ENCODE results near the gene MLN.

MLN gene

GRCh38 chr6:33776186-33776585, 27.6 kb downstream of the MLN start:
- H3K27me3 ChIP-seq (ENCODE audit: insufficient read depth, low read length), result no peaks in the 10 kb centered on the region
- H3K79me2 ChIP-seq (ENCODE audit: insufficient read depth, low read length), result no peaks in the 10 kb centered on the region
- no peaks in the 10 kb centered on the region for H3K9me3 ChIP-seq (ENCODE audit: low read length)
- no peaks in the 10 kb centered on the region for H4K20me1 ChIP-seq (ENCODE audit: insufficient read depth, low read length)
- no peaks in the 10 kb centered on the region for H3K4me1 ChIP-seq (ENCODE audit: insufficient read depth, low read length, severe bottlenecking)
- no peak overlapping the region for H3K9ac ChIP-seq (ENCODE audit: low read length)
- no peak overlapping the region for H3K4me2 ChIP-seq (ENCODE audit: low read length)
- H3K36me3 ChIP-seq (ENCODE audit: insufficient read depth, low read length), result peaks cover 90% of the 10 kb centered on the region
- H2AFZ ChIP-seq (ENCODE audit: low read length), result no peak overlapping the region
- H3F3A ChIP-seq (ENCODE audit: insufficient read depth, low read length), result no peaks in the 10 kb centered on the region
- no peaks in the 10 kb centered on the region for H3K9me2 ChIP-seq (ENCODE audit: low read depth, low read length)
- no peak for TF ChIP-seq EZH2 (IDR thresholded peaks at IDR 0.05; ENCODE audit: borderline replicate concordance, low read length)
- TF ChIP-seq, protein P1, sequence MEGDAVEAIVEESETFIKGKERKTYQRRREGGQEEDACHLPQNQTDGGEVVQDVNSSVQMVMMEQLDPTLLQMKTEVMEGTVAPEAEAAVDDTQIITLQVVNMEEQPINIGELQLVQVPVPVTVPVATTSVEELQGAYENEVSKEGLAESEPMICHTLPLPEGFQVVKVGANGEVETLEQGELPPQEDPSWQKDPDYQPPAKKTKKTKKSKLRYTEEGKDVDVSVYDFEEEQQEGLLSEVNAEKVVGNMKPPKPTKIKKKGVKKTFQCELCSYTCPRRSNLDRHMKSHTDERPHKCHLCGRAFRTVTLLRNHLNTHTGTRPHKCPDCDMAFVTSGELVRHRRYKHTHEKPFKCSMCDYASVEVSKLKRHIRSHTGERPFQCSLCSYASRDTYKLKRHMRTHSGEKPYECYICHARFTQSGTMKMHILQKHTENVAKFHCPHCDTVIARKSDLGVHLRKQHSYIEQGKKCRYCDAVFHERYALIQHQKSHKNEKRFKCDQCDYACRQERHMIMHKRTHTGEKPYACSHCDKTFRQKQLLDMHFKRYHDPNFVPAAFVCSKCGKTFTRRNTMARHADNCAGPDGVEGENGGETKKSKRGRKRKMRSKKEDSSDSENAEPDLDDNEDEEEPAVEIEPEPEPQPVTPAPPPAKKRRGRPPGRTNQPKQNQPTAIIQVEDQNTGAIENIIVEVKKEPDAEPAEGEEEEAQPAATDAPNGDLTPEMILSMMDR (IDR thresholded peaks at IDR 0.05; ENCODE audit: low read length), result no peak
- no peak overlapping the region for H3K4me3 ChIP-seq (ENCODE audit: low read depth, low read length, poor library complexity, severe bottlenecking)
- H3K27ac ChIP-seq (ENCODE audit: low read depth, low read length, poor library complexity, severe bottlenecking), result no peak overlapping the region

DNA sequence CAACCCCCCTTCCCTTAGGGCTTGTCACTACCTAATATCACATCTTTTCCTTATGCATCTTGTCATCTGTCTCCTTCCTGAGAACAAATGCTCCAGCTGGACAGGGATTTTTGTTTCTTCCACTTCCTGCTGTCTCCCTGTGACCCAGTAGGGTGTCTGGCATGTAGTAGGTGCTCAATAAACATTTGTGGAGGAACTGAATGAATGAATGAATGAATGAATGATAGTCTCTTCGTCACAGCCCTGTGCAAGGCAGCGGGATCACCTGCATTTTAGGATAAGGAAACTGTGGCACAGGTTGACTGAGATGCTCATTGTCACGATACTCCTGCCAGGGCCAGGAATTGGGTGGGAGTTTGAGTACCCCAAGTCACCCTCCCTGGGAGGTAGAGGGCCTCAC, 29.0 kb downstream of the MLN start:
- no peak overlapping the region for H2AFZ ChIP-seq (ENCODE audit: low read length)
- H3F3A ChIP-seq (ENCODE audit: insufficient read depth, low read length), result no peaks in the 10 kb centered on the region
- H3K79me2 ChIP-seq (ENCODE audit: insufficient read depth, low read length), result no peaks in the 10 kb centered on the region
- H3K27me3 ChIP-seq (ENCODE audit: insufficient read depth, low read length), result no peaks in the 10 kb centered on the region
- H3K9me3 ChIP-seq (ENCODE audit: low read length), result no peaks in the 10 kb centered on the region
- peaks cover 75% of the 10 kb centered on the region for H3K36me3 ChIP-seq (ENCODE audit: insufficient read depth, low read length)
- H4K20me1 ChIP-seq (ENCODE audit: insufficient read depth, low read length), result no peaks in the 10 kb centered on the region
- H3K4me1 ChIP-seq (ENCODE audit: insufficient read depth, low read length, severe bottlenecking), result no peaks in the 10 kb centered on the region
- H3K9me2 ChIP-seq (ENCODE audit: low read depth, low read length), result no peaks in the 10 kb centered on the region
- no peak overlapping the region for H3K9ac ChIP-seq (ENCODE audit: low read length)
- TF ChIP-seq, protein P1 (IDR thresholded peaks at IDR 0.05; ENCODE audit: low read length), result no peak
- TF ChIP-seq EZH2 (IDR thresholded peaks at IDR 0.05; ENCODE audit: borderline replicate concordance, low read length), result no peak
- H3K27ac ChIP-seq (ENCODE audit: low read depth, low read length, poor library complexity, severe bottlenecking), result no peak overlapping the region
- no peak overlapping the region for H3K4me2 ChIP-seq (ENCODE audit: low read length)
- no peak overlapping the region for H3K4me3 ChIP-seq (ENCODE audit: low read depth, low read length, poor library complexity, severe bottlenecking)

- Histone ChIP-seq H4K20me1 (ENCODE audit: insufficient read depth, low read length) (no peaks in the 10 kb centered on the region), H2AFZ (ENCODE audit: low read length) (no peak overlapping the region), H3K4me2 (ENCODE audit: low read length) (no peak overlapping the region), H3K4me3 (ENCODE audit: low read depth, low read length, poor library complexity, severe bottlenecking) (no peak overlapping the region), H3K9me3 (ENCODE audit: low read length) (no peaks in the 10 kb centered on the region), H3K9ac (ENCODE audit: low read length) (no peak overlapping the region), H3K4me1 (ENCODE audit: insufficient read depth, low read length, severe bottlenecking) (no peaks in the 10 kb centered on the region), H3F3A (ENCODE audit: insufficient read depth, low read length) (no peaks in the 10 kb centered on the region), H3K36me3 (ENCODE audit: insufficient read depth, low read length) (peaks cover 58% of the 10 kb centered on the region), H3K27ac (ENCODE audit: low read depth, low read length, poor library complexity, severe bottlenecking) (no peak overlapping the region), H3K79me2 (ENCODE audit: insufficient read depth, low read length) (no peaks in the 10 kb centered on the region), H3K27me3 (ENCODE audit: insufficient read depth, low read length) (no peaks in the 10 kb centered on the region), H3K9me2 (ENCODE audit: low read depth, low read length) (no peaks in the 10 kb centered on the region)
- TF ChIP-seq, protein P1 (IDR thresholded peaks at IDR 0.05; ENCODE audit: low read length), result no peak
- no peak for TF ChIP-seq EZH2 (IDR thresholded peaks at IDR 0.05; ENCODE audit: borderline replicate concordance, low read length)
These were observed 30.8 kb downstream of the MLN start for GRCh38 chr6:33772902-33773472.
